HFF-Myc (cell line): ENCODE data around the gene ZCCHC14.

Source experiments
- DNase-seq: peaks from one replicate; pipeline ENCODE4 v3.0.0-alpha.2; 2011; ENCODE audit warnings: low read depth; ENCODE audit errors: extremely low read depth
- H3K4me3 ChIP-seq: replicated peaks from 2 replicates; pipeline ENCODE4 v1.5.1; 2011; ENCODE audit warnings: low read depth, mild to moderate bottlenecking, control low read depth, low read length
- TF ChIP-seq, protein P1 (sequence below): IDR thresholded peaks from 2 replicates; pipeline ENCODE4 v1.5.1; 2012; ENCODE audit warnings: mild to moderate bottlenecking, low read depth, low read length, control low read depth; ENCODE audit errors: missing control alignments

The ZCCHC14 gene

DNA sequence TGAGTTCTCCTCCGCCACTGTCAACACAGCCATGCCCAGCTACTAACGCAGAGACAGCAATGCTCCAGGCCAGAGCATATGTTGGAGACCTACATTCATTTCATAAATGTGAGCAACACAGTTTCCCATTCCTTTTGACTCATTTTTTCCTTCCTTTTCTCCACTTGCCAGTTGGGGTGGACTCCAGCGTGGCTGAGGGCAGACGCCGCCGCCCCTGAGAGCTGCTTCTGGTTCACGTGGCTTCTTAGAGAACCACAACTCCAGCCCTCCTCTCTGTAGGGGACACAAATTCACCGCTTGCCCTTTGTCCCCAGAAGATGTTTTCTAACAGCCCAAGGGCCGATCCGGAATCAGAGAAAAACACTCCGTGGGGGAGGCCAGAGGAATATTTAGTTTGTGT, 45.8 kb upstream of the ZCCHC14 start:
- no peak for DNase-seq
- H3K4me3 ChIP-seq = no peak overlapping the region
- TF ChIP-seq, protein P1, sequence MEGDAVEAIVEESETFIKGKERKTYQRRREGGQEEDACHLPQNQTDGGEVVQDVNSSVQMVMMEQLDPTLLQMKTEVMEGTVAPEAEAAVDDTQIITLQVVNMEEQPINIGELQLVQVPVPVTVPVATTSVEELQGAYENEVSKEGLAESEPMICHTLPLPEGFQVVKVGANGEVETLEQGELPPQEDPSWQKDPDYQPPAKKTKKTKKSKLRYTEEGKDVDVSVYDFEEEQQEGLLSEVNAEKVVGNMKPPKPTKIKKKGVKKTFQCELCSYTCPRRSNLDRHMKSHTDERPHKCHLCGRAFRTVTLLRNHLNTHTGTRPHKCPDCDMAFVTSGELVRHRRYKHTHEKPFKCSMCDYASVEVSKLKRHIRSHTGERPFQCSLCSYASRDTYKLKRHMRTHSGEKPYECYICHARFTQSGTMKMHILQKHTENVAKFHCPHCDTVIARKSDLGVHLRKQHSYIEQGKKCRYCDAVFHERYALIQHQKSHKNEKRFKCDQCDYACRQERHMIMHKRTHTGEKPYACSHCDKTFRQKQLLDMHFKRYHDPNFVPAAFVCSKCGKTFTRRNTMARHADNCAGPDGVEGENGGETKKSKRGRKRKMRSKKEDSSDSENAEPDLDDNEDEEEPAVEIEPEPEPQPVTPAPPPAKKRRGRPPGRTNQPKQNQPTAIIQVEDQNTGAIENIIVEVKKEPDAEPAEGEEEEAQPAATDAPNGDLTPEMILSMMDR = no peak

DNA sequence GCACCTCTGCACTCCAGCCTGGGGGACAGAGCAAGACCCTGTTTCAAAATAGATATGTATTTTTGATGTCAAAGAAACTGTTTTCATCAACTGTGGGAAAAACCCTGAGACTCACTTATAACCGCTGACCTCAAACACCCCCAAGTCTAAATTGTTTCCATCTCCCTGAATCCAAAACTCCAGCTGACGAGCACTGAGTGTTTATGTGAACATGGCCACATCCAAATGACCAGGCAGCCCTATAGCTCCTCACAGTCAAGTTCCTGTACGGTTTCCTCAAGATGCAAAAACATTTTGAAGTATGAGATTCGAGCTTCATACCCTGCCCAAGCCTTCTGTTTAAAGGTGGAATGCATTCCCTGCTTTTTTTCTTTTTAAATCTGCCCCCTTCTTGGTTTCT, 45.3 kb upstream of the ZCCHC14 start:
- TF ChIP-seq, protein P1 = no peak
- DNase-seq = no peak
- H3K4me3 ChIP-seq = no peak overlapping the region

DNA sequence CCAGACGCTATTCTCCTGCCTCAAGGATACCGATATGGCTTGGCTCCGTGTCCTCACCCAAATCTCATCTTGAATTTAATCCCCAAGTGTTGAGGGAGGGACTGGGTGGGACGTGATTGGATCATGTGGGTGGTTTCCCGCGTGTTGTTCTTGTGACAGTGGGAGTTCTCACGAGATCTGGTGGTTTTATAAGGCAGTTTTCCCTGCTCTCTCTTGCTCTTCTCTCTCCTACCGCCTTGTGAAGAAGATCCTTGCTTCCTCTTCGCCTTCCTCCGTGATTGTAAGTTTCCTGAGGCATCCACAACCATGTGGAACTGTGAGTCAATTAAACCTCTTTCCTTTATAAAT, 43.9 kb upstream of the ZCCHC14 start:
- TF ChIP-seq, protein P1 = no peak

DNA sequence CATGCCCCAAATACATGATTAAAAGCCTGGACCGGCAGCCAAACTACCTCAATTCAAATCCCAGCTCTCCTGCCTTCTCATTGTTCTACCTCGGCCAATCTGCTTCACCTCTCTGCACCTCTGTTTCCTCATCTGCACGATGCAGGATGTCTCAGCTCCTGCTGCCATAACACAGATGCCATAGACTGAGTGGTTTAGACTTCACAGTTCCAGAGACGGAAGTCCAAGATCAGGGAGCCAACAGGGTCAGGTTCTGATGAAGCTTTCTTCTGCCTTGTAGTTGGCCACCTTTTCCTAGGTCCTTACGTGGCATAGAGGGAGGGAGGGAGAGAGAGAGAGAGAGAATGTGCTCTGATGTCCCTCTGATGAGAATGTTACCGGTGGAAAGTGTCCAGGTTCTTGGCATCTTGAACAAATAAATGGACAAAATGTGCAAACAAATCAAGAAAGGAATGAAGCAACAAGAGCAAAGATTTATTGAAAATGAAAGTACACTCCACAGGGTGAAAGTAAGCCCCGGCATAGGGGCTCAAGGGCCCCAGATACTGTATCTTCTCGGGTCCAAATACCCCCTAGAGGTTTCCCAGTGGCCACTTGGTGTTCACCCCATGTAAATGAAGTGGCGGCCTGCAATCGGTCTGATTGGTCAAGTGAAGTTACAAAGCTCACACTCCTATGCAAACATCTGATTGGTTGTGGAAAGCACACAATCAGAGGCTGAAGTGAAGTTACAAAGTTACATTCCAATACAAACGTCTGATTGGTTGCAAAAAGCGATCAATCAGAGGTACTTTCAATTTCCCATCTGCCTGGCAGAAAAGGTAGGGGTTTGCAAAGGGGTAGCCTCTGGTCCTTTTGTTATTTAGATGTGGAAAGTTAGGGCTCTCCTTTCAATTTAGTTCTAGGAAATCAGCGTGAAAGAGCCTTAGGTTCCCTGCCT, 43.3 kb upstream of the ZCCHC14 start:
- no peak for DNase-seq
- H3K4me3 ChIP-seq = no peak overlapping the region
- TF ChIP-seq, protein P1 = no peak

More for the DNA sequence above, 43.9 kb upstream of the ZCCHC14 start:
- no peak overlapping the region for H3K4me3 ChIP-seq
- DNase-seq = no peak

DNA sequence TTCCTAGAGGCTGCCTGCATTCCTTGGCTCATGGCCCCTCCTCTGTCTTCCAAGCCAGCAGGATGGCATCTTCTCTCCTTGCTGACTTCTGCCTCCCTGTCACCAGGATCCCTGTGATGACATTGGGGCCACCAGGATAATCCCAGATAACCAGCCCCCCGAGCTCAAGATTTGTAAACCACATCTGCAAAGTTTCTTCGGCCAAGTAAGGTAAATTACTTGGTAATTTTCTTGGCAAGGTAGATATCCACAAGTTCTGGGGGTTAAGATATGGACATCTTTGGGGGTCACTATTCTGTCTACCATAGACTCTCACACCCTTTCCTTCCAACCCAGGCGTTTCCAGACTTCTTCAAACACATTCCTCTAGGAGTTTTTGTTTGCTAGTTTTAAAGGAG, 42.6 kb upstream of the ZCCHC14 start:
- TF ChIP-seq, protein P1 = no peak
- H3K4me3 ChIP-seq = no peak overlapping the region

DNA sequence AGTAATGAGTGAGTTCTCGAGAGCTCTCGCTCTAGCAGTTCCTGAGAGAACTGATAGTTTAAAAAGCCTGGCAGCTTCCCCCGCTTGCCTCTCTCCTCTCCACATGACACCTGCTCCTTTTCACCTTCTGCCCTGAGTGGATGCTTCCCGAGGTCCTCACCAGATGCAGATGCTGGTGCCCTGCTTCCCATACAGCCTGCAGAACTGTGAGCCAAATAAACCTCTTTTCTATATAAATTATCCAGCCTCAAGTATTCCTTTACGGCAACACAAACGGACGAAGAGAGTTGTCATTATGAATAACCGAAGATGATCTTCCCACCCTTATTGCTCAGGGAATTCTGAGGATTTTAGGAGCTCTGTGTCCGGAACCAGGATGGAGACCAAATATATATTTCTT, 41.9 kb upstream of the ZCCHC14 start:
- no peak overlapping the region for H3K4me3 ChIP-seq
- TF ChIP-seq, protein P1 = no peak
- no peak for DNase-seq

More for the DNA sequence above, 42.6 kb upstream of the ZCCHC14 start:
- DNase-seq = no peak
